Stimulated activated CD4-positive, alpha-beta T cell treated with anti-CD3 and anti-CD28 coated beads, Interleukin-2, amount 100 ng/mL, for 48 hours (primary cell): ENCODE measurements around the gene CELA3A.
"Not testable (repeated sequence)": the region's sequence is repeated elsewhere in the genome, so short reads cannot be mapped to it uniquely, and the experiment has no call there.

Experiments used
- DNase-seq, 2 donors: peaks; one replicate each; pipeline ENCODE4 v3.0.0-alpha.2; 2020

Gene CELA3A

DNA sequence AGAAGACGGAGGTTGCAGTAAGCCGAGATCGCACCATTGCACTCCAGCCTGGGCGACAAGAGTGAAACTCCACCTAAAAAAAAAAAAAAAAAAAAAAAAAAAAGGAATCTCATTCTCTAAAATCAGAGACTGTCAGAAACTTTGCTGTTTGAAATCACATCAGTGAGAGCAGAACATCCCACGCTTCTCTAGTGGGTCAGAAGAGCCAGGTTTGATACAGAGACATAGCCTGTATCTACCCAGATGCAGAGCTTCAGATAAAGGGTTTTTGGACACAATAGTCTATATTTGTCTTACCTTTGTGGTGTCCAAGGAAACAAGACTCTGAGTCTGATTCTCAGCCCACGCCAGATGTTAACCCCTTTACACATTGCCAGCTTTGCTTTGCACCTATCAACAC, 19.6 kb downstream of the CELA3A start:
- DNase-seq: no peak

DNA sequence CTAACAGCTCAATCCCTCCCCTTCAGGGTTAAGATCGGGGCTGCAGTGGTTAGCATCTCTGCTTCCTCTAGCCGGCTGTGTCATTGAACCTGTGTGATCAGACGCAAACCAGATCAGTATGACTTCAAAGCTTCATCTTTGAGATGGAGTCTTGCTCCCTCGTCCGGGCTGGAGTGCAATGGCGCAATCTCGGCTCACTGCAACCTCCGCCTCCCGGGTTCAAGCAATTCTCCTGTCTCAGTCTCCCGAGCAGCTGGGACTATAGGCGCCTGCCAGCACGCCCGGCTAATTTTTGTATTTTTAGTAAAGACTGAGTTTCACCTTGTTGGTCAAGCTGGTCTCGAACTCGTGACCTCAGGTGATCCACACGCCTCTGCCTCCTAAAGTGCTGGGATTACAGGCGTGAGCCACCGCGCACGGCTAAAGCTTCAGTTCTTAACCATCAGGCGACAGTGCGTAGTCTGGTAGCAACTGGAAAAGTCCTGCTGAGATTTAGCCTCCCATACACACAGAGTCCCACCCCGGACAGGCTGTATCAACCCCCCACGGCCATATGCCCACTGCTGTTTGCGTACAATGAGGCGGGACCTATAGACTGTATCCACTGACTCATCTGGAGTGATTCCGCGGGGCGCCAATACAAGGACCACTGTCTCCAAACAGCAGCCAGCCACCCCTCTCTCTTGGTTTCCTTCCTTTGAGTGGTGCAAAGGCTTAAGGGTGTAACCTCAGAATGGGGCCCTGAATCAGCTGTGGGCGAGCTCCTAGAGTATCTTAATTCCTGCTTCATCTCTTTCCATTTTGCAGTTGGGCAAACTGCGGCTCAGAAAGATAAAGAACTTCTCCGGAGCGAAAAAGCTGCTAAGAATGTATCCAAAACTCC, 23.3 kb downstream of the CELA3A start:
- DNase-seq: peak; percentile 58 to 60

DNA sequence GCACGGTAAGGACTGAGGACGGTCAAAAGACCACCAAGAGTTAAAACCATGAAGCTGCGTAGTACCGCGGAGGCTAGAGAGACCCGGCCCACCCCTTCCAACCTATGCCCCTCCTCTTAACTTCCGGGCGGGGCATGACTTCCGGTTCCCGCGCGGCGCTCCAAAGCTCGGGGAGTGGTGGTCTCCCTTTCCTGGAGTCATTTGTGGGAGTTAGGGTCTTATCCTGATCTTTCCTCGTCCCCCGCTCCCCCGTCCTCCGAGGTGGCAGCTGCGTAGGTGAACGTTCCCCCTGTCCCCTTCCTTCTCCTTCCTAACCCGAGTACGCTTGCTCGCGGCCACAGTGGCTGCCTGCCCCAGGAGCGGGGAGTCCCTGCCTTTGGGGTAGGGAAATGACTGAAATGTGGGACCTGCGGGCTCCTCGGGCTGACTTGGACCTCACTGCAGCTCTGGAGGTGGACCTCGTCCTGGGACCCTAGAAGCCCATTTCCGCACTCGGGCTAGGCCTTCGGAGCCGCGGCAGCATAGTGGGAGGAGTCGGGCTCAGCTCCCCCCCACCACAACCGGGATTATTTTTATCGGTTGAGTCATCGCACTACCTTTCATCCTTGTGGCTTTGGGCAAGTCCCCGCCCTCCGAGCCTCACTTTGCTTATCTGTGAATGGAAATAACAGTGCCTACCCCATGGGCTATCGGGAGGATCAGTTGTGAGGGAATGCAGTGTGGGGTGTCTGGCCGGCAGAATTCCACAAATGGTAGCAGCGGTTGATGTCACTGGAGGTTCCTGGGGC, 24.1 kb downstream of the CELA3A start:
- peak; percentile 77 to 79 for DNase-seq

DNA sequence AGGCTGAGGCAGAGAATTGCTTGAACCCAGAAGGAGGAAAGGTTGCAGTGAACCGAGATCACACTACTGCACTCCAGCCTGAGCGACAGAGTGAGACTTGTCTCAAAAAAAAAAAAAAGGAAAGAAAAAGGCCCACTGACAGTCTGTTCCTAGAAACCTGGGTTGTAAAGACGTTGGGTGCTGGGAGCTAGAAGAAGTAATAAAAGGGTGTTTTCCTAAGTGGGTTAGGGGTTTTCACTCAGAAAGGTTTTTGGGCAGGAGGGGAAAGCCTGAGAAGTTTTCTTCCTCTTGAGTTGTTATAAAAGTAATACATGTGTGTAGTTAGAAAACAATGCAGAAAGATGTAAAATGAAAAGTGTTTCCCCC, 25.4 kb downstream of the CELA3A start:
- no peak for DNase-seq

DNA sequence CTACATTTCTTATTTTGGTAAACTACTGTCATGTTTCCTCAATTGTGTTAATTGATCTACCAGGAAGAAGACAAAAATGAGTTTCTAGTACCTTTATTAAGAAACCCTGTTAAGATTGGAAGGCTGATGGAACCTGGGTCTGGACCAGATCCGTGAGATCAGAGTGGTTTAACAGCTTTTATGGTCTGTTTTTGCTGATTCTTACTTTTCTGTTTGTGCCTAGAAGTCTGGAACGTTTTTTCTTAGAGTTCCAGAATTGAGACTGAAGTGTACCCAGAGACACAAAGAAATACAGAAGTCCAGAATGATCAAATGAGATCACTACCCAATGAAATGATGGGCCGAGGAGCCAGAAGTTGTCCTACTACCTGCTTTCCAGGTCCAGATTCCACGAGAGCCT, 28.6 kb downstream of the CELA3A start:
- DNase-seq: no peak

DNA sequence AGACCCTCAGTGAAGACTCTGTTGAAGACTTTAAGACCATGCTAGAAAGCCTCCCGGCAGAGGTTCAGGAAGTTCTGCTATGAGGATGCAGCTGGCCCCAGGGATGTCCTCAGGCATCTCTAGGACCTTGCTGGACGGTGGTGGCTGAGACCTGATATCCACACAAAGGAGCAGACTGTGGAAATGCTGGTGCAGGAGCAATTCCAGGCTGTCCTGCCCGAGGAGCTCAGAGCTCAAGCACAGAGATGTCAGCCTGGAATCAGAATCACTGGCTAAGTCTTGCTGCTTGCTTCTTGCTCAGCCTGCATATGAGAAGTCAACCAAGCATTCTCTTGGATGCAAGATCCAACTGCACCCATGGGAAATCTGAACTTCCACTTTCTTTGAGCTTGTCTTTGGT, 29.0 kb downstream of the CELA3A start:
- DNase-seq: no peak

DNA sequence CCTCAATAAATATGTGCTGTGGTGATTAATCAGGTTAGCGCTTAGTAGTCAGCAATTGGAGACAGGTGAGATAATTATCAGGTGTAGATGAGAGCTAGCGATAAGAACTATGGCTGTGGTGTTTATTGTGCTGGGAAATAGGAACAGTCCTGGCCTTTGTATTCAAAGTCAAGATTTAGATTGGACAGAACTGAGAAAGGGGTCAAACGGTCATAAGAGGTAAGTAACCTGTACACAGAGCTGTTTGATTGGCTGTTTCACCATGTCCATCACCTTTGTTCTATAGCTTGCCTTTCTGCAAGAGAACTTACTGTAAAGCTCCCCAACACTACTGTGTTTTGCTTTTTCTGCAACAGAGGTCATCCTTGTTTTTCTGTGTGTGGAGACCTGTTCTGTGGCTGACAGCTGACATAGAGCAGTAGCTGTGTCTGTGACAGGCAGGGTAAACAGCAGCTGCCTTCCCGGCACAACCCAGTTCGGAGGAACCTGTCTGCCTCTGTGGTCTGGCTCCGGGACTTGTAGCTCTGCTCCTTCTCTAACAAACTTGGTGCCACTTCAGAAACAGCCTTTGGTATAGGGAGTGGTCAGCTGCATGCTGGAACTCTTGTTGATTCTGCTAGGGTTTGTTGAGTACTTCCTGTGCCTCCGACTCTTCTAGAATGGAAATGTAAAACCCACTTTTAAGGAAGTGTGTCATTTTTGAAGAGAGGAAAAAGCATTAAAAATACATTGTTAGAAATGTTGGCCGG, 29.9 kb downstream of the CELA3A start:
- DNase-seq: no peak

DNA sequence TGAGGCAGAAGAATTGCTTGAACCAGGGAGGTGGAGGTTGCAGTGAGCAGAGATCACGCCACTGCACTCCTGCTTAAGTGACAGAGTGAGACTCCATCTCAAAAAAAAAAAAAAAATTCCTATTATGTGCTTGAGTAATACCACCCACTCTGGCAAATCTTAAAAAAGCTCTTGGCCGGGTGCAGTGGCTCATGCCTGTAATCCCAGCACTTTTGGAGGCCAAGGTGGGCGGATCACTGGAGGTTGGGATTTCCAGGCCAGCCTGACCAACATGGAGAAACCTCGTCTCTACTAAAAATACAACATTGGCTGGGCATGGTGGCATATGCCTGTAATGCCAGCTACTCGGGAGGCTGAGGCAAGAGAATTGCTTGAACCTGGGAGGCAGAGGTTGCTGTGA, 33.4 kb downstream of the CELA3A start:
- not testable (repeated sequence) for DNase-seq

DNA sequence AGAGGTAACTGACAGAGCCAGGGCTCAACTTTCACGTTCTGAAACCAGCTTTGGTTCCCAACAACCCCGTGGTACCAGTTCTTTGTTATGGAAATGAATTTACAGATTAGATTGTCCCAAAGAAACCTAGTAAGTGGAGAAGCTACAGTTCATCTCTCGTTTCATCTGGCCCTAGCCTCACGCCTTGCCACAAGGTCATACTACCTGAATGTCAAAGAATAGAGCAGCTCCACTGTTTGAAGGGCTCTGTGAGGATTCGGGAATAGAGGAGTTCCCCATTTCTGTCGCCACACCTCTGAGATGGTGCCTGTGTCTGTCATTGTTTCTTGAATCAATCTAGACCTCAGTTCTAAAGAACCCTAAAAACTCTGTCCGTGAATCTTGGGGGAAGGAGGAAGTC, 36.1 kb downstream of the CELA3A start:
- no peak for DNase-seq

DNA sequence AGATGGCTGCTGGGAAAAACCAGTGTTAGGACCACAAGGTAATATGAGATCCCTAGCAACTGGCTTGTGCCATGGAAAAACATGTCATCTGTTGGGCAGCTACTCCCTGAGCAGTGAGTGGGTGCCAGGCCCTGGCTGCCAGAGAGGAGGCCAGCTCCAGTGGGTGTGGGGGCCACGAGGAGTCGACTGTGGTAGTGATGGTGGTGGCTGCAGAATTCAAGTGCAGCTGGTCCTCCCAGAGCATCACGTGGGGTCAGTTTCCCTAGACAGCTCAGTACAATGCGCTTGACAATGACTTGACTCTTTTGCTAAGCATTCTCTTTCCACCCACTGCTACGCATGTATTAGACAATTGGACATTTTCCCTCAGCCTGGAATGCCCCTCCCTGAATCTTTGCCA, 36.6 kb downstream of the CELA3A start:
- DNase-seq: no peak

DNA sequence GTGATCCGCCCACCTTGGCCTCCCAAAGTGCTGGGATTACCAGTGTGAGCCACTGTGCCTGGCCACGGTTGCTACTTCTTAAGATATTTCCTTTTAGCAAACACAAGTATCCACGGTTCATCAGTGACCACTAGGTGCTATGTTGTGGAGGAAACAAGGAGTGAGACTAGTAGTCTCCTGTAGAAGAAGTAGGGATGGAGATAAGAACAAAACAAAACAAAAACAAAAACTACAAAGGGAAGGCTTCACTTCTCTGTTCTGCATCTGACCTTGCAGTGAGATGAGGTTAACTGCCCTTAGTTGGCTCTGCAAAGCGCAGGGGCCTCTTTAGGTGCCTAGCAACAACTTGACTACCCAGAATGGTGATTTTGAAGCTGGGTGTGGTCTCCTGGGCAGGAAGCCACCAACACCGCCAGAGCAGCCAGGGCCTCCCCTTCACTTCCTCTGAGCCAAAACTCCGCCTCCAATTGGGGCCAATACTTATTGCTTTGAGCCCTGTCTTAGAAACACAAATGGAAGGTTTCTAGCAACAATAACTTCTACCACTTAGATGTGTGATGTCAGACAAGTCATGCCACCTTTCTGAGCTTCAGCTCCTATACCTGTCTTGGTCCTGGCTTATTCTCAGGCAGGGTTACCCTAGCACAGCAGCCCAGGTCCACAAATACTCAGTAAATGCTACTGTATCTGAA, 38.3 kb downstream of the CELA3A start:
- peak; percentile 71 to 72 for DNase-seq

DNA sequence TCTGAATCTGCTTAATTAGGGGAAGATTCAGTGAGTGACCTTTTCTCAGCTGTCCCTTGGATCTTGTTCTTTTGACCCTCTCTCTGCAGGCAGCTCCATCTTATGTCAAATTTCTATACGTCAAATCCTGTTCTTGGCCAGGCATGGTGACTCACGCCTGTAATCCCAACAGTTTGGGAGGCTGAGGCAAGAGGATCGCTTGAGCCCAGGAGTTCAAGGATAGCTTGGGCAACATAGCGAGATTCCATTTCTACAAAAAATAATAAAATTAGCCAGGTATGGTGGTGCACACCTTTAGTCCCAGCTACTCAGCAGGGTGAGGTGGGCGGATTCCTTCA, 38.8 kb downstream of the CELA3A start:
- no peak for DNase-seq

DNA sequence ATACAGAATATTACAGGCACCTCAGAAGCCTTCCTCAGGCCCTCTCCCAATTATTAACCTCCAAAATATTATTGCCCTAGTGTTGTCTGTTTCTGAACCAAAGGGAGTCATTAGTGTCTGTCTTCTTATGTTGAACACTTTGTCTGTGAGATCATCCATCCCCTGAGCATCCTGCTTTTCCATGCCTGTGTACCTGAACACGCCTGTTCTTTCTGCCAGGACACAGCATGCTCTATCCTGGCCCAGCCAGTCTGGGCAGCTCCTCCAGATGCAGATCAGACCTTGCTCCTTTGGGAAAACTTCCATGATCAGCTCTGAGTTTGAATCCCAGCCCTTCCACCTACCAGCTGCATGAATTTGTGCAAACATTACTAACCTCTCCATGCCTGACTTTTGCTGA, 40.0 kb downstream of the CELA3A start:
- DNase-seq: no peak

DNA sequence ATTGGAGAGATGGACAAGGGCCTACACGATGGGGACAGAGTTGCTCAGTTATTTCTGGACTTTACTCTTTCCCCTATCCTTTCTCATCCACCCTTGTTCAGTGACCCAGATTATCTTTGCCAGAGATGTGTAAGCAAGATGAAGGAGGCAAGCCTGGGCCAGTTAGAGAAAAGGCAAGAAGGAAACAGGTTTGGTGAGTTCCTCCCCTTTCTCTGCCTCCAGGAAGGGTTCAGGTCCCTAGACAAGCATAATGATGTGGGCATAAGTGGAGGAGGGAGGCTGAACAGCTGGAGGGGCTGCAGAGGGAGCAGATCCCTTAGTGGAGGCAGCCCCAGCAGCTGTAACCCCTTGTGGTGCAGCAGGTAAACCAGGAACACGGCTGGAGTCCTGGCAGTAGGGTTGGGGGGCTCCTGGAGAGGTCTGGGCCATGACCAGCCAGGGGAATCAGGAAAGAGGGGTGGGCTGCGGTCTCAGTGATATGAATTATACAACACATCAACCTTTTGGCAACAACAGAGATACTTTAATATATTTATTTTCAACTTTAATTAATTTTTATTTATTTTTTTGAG, 41.8 kb downstream of the CELA3A start:
- DNase-seq: no peak

DNA sequence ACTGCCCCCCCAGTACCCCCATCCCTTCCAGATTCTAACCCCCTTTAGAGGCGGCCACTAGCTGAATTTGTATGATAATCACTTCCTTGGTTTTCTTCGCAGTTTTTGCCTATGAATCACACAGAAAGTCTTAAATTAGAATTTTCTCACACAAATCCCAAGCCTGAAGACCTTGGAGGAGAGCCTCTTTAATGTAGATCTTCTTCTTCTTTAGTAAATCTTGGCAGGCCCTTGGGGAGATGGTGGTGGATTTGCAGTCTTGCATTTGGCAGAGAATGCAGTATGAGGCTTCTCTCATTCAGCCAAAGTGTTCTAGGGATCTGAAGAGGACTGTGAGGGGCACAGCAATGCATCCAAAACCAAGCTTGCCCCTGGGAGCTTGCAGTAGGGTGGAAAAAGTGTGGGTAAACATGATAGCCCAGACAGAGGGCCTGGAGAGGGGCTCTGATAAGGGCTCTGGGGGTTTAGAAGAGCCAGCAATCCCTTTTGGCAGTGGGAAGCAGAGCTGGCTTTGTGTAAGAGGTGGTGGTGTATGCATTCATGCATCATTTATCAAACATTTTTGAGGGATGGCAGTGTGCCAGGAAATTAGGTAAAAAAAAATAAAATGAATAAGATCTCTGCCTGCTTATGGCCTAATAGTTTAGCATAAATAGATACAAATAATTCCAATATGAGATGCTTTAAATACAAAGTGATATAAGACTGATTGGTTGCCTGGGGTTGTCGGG, 43.4 kb downstream of the CELA3A start:
- no peak for DNase-seq

DNA sequence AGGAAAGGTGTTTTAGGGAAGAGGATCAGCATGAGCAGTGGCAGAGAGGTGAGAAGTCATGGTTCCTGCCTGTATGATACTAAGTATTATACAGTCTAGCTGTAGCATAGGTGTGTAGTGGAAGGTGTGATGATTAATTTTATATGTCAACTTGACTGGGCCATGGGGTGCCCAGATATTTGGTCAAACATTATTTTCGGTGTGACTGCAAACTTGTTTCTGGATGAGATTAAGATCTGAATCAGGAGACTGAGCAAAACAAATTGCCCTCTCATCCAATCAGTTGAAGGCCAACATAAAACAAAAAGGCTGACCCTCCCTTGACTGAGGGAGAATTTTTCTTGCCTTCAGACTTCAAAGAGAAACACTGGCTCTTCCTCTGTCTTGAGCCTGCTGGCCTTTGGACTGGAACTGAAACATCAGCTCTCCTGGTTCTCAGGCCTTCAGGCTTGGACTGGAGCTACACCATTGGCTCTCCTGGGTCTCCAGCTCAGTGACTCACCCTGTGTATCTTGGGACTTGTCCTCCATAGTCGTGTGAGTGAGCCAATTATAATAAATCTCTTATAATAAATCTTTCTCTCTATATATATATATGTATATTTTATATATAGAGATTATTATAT, 44.3 kb downstream of the CELA3A start:
- DNase-seq: no peak

DNA sequence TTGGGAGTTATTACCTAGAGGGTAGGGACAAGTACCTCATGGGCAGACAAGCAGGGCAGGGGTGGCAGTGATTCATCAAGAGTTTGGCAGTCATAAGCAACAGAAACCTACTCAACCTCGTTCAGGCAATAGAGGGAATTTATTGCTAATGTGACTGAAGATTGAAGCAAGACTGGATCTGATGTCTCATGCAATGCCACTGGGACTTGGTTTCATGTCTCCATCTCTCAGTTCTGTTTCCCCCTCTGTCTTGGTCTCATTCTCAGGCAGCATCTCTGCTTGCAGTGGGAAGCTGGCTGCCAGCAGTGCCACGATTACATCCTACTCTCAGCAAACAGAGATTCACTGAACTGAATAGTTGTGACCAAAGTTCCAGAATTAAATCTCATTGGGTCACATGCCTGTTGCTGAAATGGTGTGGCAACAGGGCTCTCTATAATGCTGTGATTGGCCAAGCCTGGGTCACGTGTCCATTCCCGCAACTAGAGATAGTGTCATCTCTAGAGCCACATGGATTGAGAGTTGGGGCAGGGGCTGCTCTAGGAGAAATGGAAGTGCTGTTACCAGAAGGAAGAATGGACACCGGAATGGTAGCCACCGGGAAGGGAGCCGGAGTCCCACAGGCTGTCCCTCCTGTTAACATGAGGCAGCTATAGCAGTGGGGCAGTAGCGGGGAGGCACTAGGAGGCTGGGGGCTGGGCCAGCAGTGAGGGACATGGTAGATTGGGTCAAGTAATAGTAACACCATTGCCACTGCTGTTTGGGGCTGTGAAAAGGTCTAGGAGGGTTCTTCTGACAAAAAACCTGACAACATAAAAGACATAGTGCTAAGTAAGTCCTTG, 47.1 kb downstream of the CELA3A start:
- DNase-seq: peak; percentile 31 to 41

DNA sequence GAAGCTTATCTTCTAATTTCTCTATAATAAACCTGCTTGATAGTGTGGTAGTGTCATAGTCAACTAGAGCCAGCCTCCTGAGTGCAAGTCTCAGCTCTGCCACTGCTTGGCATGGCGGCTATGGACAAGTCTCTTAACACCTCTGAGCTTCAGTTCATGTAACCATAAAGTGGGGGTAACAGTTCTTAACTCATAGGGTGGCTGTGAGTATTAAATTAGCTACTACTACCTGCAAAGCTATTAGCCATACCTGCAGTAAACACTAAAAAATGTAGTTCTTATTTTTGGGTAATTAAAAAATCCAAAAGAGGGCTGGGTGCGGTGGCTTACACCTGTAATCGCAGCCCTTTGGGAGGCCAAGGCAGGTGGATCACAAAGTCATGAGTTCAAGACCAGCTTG, 48.9 kb downstream of the CELA3A start:
- DNase-seq: no peak

DNA sequence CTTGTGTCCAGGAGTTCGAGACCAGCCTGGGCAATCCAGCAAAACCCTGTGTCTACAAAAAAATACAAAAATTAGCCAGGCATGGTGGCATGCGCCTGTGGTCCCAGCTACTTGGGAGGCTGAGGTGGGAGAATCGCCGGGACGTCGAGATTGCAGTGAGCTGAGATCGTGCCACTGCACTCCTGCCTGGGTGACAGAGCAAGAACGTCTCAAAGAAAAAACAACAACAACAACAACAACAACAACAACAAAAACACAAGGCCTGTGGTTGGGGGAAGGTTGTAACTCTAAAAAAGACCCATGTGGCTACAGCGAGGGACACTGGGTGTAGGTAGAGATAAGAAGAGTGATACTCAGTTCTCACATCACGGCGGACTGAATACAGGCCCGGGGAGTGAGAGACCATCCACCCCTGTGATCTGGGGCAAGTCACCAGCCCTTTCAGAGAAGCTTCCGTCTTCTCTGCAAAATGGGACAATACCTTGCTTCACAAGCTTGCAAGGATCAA, 50.2 kb downstream of the CELA3A start:
- DNase-seq: no peak
